Measurements from ENCODE around the gene TSPAN1.

- TF ChIP-seq POLR2A (IDR thresholded peaks at IDR 0.05; ENCODE audit: low read depth, low read length) (no peak), POLR2AphosphoS5 (IDR thresholded peaks at IDR 0.05; ENCODE audit: low read depth, low read length) (no peak)
Observed at GRCh38 chr1:46171351-46171750, 3.5 kb upstream of the TSPAN1 start.

All from GM12892 (cell line).